IMR-90 (cell line): Measurements from ENCODE around the gene PROB1. TPM values are rescaled to one million over a fixed set of nuclear protein-coding genes. Genes with fewer than 3 reads are reported as not detected.

Source experiments
- FOS ChIP-seq: fragments of 150-350 bp; IDR thresholded peaks from 2 replicates; pipeline ENCODE4 v1.6.1; 2016; ENCODE audit warnings: low read depth, low read length
- USF2 ChIP-seq: fragments of 150-350 bp; IDR thresholded peaks from 2 replicates; pipeline ENCODE4 v1.6.1; 2017; ENCODE audit warnings: mild to moderate bottlenecking, antibody characterized with exemption, low read length, low read depth
- polyA plus RNA-seq, 3 experiments: library from polyadenylated mRNA; depleted of rRNA; stranded (reverse); fragments of >200 nt; gene quantifications; 2 replicates each; pipeline ENCODE4 v1.2.3, GENCODE V29; 2012; ENCODE audit warnings: low replicate concordance in 1 of 3
- total RNA-seq: library from RNA; depleted of rRNA; stranded (reverse); fragments of >200 nt; gene quantifications from 2 replicates; pipeline ENCODE4 v1.2.3, GENCODE V29; 2012

PROB1 gene
- total and polyA plus RNA-seq, 2 of the 4 experiments (the other 2 are of a cell fraction): under 0.01 to 0.38 TPM

- TF ChIP-seq USF2 (no peak), FOS (no peak)
These were observed at the start of gene PROB1 (continued) for GRCh38 chr5:139394654-139395566.
